Astrocyte of the cerebellum (primary cell): ENCODE results near the gene USB1.
A peak's percentile ranks its signal among the peaks of the same experiment; 100 is the strongest.

Experiments
- DNase-seq: peaks from one replicate; pipeline ENCODE4 v3.0.0-alpha.2; 2011; ENCODE audit warnings: low read depth
- H3K4me3 ChIP-seq: 2 replicates; pipeline ENCODE4 v1.5.1; 2011; ENCODE audit warnings: mild to moderate bottlenecking, low read depth, low read length, moderate library complexity
- in situ Hi-C: cut with HindIII; loops from 2 replicates; pipeline ENCODE4 v1.10.0; 2017; ENCODE audit warnings: low sequenced_read_pairs
- TF ChIP-seq, protein P1 (sequence below): IDR thresholded peaks from 2 replicates; pipeline ENCODE4 v1.5.1; 2012; ENCODE audit warnings: low read length, low read depth, moderate library complexity, mild to moderate bottlenecking; ENCODE audit errors: missing control alignments

The USB1 gene

GRCh38 chr16:58024486-58025350, 23.5 kb downstream of the USB1 start:
- no peak for DNase-seq
- peak overlapping the region; percentile 48 for H3K4me3 ChIP-seq

DNA sequence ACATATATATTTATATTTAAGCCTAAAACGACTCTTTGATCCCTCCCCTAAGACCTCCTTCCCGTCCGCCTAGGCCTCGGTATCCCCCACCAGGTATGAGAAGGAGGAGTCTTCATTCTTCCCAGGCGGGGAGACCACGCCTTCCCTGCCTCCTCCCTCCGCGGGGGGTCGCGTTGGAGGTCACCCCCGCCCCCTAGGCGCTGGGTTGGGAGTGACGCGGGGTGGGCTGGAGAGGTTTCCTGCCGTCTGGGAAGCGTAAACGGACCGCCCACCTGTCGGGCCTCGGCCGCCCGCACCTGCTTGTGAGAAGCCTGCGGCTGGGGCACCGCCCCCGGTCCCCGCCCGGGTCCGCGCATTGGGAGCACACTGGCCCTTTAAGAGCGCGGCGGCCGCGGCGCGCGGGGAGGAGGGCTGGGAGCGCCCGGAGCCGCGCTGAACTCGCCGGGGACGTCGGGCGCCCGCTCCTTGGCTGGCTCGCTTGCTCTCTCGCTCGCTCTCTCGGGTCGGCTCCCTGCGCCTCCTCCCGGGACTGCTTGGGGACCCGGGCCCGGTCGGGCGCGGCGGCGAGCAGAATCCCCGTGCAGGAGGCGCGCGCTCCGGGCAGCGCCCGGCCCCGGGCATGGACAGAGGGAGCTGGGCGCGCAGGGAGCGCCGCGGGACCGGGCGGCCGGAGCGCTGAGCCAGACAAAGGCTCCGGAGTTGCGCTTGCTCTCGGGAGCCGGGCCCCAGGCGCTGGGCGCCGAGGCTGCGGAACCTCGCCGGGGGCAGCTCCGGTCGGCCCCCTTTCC, 24.3 kb downstream of the USB1 start, which contains the start of gene MMP15:
Gene MMP15, plus strand, starts transcription at position 404 of the 788 bp plus-strand sequence. CDS start 597 bp downstream, outside the sequence.
- TF ChIP-seq, protein P1, sequence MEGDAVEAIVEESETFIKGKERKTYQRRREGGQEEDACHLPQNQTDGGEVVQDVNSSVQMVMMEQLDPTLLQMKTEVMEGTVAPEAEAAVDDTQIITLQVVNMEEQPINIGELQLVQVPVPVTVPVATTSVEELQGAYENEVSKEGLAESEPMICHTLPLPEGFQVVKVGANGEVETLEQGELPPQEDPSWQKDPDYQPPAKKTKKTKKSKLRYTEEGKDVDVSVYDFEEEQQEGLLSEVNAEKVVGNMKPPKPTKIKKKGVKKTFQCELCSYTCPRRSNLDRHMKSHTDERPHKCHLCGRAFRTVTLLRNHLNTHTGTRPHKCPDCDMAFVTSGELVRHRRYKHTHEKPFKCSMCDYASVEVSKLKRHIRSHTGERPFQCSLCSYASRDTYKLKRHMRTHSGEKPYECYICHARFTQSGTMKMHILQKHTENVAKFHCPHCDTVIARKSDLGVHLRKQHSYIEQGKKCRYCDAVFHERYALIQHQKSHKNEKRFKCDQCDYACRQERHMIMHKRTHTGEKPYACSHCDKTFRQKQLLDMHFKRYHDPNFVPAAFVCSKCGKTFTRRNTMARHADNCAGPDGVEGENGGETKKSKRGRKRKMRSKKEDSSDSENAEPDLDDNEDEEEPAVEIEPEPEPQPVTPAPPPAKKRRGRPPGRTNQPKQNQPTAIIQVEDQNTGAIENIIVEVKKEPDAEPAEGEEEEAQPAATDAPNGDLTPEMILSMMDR: no peak
- in situ Hi-C loops: no loop called here
- H3K4me3 ChIP-seq: peak within 1 kb of the TSS; percentile 48
- DNase-seq: no peak

More at GRCh38 chr16:58024486-58025350, 23.5 kb downstream of the USB1 start:
- in situ Hi-C loops: no loop called here
- TF ChIP-seq, protein P1: no peak

DNA sequence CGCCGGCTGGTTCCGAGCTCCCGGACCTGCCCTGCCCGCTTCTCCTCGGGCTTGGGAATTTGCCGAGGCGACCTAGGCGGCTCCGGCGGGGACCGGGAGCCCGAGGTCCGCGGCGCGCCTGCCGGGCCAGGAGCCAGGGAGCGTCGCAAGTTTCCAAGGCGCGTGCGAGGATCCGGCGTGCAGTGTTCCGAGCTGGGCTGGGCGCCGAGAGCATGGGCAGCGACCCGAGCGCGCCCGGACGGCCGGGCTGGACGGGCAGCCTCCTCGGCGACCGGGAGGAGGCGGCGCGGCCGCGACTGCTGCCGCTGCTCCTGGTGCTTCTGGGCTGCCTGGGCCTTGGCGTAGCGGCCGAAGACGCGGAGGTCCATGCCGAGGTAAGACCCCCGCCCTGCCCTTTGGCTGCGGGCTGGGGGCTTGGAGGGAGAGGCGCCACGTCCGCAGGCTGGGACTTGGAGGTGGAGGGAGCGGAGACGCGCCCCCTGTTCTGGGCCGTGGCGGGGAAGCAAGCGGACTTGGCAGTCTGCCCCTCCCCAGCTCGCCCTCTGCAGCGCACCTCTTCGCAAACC, 25.0 kb downstream of the USB1 start:
- TF ChIP-seq, protein P1: no peak
- DNase-seq: no peak
- in situ Hi-C loops: no loop called here
- peak overlapping the region; percentile 48 for H3K4me3 ChIP-seq

- no peak for DNase-seq
- in situ Hi-C loops: no loop called here
- H3K4me3 ChIP-seq: peak overlapping the region; percentile 48
These were observed 25.5 kb downstream of the USB1 start for GRCh38 chr16:58026705-58027160.

GRCh38 chr16:58027161-58027915, 26.1 kb downstream of the USB1 start:
- peak overlapping the region; percentile 48 for H3K4me3 ChIP-seq
- TF ChIP-seq, protein P1: no peak
- in situ Hi-C loops: no loop called here
- DNase-seq: no peak

More at GRCh38 chr16:58026705-58027160, 25.5 kb downstream of the USB1 start:
- TF ChIP-seq, protein P1: no peak

- no peak for DNase-seq
- in situ Hi-C loops: no loop called here
- H3K4me3 ChIP-seq: no peak overlapping the region
- TF ChIP-seq, protein P1: no peak
These were observed 26.8 kb downstream of the USB1 start for GRCh38 chr16:58027916-58028455.
